ENCODE measurements around the gene PTPRM.

DNA sequence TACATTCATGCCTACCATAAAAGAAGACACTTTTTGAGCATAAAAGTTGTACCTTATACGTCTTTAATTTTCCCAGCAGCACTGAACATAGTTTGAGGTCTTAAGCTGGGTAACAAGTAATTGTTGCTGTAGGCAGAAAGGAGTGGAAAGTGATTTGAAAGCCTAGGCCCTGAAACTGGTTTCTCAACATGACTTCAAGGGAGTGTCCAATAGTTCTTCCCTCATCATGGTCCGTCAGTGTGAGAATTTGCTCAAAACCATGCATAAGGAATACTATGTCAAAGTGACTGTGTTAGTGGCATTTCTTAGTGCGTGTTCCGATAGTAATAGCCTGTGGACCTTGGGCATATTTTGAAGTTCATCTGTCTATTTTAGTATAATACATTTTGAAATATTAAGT lies 463.1 kb downstream of the PTPRM start:
- TF ChIP-seq, protein P1, sequence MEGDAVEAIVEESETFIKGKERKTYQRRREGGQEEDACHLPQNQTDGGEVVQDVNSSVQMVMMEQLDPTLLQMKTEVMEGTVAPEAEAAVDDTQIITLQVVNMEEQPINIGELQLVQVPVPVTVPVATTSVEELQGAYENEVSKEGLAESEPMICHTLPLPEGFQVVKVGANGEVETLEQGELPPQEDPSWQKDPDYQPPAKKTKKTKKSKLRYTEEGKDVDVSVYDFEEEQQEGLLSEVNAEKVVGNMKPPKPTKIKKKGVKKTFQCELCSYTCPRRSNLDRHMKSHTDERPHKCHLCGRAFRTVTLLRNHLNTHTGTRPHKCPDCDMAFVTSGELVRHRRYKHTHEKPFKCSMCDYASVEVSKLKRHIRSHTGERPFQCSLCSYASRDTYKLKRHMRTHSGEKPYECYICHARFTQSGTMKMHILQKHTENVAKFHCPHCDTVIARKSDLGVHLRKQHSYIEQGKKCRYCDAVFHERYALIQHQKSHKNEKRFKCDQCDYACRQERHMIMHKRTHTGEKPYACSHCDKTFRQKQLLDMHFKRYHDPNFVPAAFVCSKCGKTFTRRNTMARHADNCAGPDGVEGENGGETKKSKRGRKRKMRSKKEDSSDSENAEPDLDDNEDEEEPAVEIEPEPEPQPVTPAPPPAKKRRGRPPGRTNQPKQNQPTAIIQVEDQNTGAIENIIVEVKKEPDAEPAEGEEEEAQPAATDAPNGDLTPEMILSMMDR (IDR thresholded peaks at IDR 0.05; ENCODE audit: low read depth, low read length, poor library complexity, severe bottlenecking), result no peak
- TF ChIP-seq EZH2phosphoT487 (IDR thresholded peaks at IDR 0.05; ENCODE audit: borderline replicate concordance, low read length), result no peak
